AG08396 (cell line): ENCODE measurements around the gene IGF2.

ENCODE experiments used
- DNase-seq: peaks from one replicate; pipeline ENCODE4 v3.0.0; 2012; ENCODE audit warnings: low spot score, mixed read lengths

Gene IGF2

GRCh38 chr11:2103668-2104523, 35.3 kb downstream of the IGF2 start:
- DNase-seq = no peak

- no peak for DNase-seq
These were observed 36.3 kb downstream of the IGF2 start for GRCh38 chr11:2102883-2103213.

- no peak for DNase-seq
These were observed 36.9 kb downstream of the IGF2 start for GRCh38 chr11:2102132-2102882.

- no peak for DNase-seq
These were observed 38.0 kb downstream of the IGF2 start for GRCh38 chr11:2101171-2101675.

- DNase-seq = no peak
These were observed 38.6 kb downstream of the IGF2 start for GRCh38 chr11:2100361-2101170.

GRCh38 chr11:2099516-2100349, 39.5 kb downstream of the IGF2 start:
- DNase-seq = no peak

GRCh38 chr11:2098691-2099515, 40.3 kb downstream of the IGF2 start:
- DNase-seq = no peak

- no peak for DNase-seq
These were observed 41.0 kb downstream of the IGF2 start for GRCh38 chr11:2097998-2098690.

- peak; percentile 89 for DNase-seq
These were observed 41.7 kb downstream of the IGF2 start for GRCh38 chr11:2097356-2097997.

- DNase-seq = peak; percentile 49
These were observed 42.3 kb downstream of the IGF2 start for GRCh38 chr11:2096919-2097301.

- DNase-seq = peak; percentile 79
These were observed 42.9 kb downstream of the IGF2 start for GRCh38 chr11:2096011-2096918.

GRCh38 chr11:2095542-2095941, 43.6 kb downstream of the IGF2 start:
- DNase-seq = no peak

- DNase-seq = no peak
These were observed 44.0 kb downstream of the IGF2 start for GRCh38 chr11:2095198-2095520.

GRCh38 chr11:2094354-2095197, 44.6 kb downstream of the IGF2 start:
- DNase-seq = no peak

GRCh38 chr11:2093575-2094353, 45.4 kb downstream of the IGF2 start:
- no peak for DNase-seq

- peak; percentile 52 for DNase-seq
These were observed 46.2 kb downstream of the IGF2 start for GRCh38 chr11:2092956-2093412.

GRCh38 chr11:2092464-2092910, 46.7 kb downstream of the IGF2 start:
- no peak for DNase-seq
